DND-41 (cell line): ENCODE measurements around the gene SCYL2.
"Not testable (repeated sequence)": the region's sequence is repeated elsewhere in the genome, so short reads cannot be mapped to it uniquely, and the experiment has no call there.

Experiments used
- EZH2 ChIP-seq: IDR thresholded peaks from 3 replicates; pipeline ENCODE4 v1.6.1; 2012; ENCODE audit warnings: borderline replicate concordance, low read depth, mild to moderate bottlenecking, moderate library complexity, low read length, inconsistent platforms; ENCODE audit not compliant: severe bottlenecking
- TF ChIP-seq, protein P1 (sequence below): IDR thresholded peaks from 2 replicates; pipeline ENCODE4 v1.5.1; 2012; ENCODE audit warnings: borderline replicate concordance, low read length, moderate library complexity, mild to moderate bottlenecking; ENCODE audit not compliant: poor library complexity, severe bottlenecking; ENCODE audit errors: extremely low read depth

DNA sequence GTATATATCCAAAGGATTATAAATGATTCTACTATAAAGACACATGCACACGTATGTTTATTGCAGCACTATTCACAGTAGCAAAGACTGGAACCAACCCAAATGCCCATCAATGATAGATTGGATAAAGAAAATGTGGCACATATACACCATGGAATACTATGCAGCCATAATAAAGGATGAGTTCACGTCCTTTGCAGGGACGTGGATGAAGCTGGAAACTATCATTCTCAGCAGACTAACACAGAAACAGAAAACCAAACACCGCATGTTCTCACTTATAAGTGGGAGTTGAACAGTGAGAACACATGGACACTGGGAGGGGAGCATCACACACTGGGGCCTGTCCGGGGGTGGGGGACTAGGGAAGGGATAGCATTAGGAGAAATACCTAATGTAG is 41.2 kb downstream of the SCYL2 start:
- TF ChIP-seq, protein P1, sequence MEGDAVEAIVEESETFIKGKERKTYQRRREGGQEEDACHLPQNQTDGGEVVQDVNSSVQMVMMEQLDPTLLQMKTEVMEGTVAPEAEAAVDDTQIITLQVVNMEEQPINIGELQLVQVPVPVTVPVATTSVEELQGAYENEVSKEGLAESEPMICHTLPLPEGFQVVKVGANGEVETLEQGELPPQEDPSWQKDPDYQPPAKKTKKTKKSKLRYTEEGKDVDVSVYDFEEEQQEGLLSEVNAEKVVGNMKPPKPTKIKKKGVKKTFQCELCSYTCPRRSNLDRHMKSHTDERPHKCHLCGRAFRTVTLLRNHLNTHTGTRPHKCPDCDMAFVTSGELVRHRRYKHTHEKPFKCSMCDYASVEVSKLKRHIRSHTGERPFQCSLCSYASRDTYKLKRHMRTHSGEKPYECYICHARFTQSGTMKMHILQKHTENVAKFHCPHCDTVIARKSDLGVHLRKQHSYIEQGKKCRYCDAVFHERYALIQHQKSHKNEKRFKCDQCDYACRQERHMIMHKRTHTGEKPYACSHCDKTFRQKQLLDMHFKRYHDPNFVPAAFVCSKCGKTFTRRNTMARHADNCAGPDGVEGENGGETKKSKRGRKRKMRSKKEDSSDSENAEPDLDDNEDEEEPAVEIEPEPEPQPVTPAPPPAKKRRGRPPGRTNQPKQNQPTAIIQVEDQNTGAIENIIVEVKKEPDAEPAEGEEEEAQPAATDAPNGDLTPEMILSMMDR = not testable (repeated sequence)
- TF ChIP-seq EZH2 = not testable (repeated sequence)
